HG02981 (cell line): Measurements from ENCODE around the gene SMC5.
"Not testable (repeated sequence)": the region's sequence is repeated elsewhere in the genome, so short reads cannot be mapped to it uniquely, and the experiment has no call there.

ENCODE experiments used
- ATAC-seq: cut with Tn5 transposase; IDR thresholded peaks from one replicate; pipeline ENCODE4 v1.9.1; 2021; ENCODE audit warnings: mild to moderate bottlenecking, moderate library complexity; ENCODE audit not compliant: unreplicated experiment

SMC5 gene

DNA sequence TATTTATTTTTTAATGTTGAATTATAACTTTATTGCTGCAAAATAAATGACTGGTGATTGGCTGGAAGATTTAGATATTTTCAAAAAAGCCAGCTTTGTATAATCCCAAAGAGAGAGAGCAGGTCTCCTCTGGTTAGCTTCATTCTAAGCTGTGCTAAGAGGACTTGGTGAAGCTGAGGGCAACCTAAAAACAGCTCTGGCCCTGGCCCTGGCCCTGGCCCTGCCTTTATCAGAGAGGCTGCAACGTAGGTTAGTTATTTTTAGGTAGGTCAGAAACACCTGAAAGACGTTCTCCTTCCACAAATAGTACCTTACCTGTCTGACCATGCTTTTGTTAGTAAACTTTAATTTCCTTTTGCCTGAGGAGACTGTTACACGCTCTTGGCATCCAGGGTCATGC is 97.0 kb downstream of the SMC5 start:
- no peak for ATAC-seq

- no peak for ATAC-seq
Observed at GRCh38 chr9:70362952-70363351, 104.2 kb downstream of the SMC5 start.

- no peak for ATAC-seq
Observed at GRCh38 chr9:70363760-70364159, 105.0 kb downstream of the SMC5 start.

DNA sequence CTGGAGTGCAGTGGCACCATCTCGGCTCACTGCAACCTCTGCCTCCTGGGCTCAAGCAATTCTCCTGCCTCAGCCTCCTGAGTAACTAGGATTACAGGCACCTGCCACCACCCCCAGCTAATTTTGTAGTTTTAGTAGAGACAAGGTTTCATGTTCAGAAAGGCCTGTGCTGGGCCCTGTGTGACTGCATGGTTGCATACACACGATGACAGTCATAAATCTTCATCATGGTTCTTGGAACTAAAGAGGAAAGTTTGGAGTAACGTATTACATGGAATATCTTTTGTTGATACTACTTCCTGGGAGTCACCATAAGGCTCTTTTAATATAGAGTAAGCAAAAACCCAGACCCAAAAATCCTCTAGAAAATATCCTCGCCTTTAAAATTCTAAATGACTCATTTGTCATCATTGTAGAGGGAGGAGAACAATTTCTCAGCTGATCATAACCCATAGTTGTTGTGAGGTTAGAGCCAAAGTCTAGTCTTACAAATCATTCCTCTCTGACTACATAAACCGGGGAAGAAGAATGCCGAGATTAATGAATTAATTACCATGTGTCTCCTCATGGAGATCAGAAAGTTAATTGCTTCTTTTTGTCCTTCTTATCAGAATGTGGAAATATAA is 108.6 kb downstream of the SMC5 start:
- no peak for ATAC-seq

GRCh38 chr9:70374962-70375618 is 116.3 kb downstream of the SMC5 start:
- ATAC-seq = no peak

DNA sequence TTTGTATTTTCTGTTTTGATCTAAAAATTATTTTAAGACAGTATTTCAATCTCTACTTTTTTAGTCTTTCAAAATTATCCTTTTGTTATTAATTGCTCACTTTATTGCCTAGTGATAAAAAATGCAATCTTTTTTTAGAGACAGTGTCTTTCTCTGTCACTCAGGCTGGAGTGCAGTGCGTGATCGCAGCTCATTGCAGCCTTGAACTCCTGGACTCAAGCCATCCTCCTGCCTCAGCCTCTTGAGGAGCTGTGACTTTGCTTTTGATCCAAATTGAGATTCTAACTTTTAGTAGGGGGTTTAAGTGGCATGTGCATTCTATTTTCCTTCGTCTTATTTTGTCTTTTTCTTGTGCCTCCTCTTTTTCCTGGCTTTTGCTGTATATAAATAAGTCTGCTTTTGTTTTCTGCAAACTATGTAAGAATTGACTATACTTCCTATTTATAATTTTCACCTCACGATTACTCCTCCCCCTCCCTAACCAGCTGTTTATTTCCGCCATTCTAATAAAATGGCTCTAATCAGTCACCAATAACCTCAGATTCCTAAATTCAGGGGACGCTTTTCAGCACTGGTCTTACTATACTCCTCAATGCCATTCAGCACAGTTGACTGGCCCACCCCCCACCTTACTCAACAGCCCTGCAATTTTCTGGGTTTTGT is 123.4 kb downstream of the SMC5 start:
- no peak for ATAC-seq

GRCh38 chr9:70382709-70383605 is 124.2 kb downstream of the SMC5 start:
- ATAC-seq = no peak

DNA sequence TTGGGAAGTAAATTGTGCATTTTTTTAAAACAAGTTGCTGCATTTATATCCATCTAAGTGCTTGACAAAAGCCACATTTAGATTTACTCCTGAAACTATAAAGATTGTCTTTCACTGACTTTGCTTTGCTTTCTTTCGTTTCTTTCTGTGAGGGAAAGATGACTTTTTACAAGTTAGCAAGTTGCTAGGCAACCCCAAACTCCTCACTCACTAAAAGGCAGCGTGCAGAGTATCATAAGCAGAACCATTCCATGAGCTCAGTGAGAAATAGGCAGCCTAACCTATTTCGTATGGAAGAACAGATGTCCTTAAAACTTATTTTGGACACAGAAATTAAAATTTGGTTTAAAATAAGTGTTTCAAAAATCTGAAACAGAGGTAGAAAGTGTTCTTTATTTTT is 126.6 kb downstream of the SMC5 start:
- ATAC-seq = no peak

DNA sequence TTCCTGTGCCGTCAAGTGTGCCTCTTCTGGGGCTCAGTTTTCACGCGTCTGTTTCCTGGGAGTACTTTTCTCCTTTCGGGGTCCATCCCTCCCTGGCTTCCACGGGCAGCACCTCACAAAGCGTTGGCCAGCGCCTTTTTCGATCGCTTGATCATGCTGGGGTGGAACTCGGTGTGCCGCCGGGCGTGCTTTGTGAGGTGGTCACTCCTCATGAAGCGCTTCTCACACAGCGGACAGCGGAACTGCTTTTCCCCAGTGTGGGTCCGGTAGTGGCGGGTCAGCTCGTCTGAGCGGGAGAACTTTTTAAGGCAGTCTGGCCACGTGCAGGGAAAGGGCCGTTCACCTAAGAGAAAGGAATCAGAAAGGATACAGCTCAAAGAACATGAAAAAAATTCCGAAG is 128.9 kb downstream of the SMC5 start:
- ATAC-seq = no peak

DNA sequence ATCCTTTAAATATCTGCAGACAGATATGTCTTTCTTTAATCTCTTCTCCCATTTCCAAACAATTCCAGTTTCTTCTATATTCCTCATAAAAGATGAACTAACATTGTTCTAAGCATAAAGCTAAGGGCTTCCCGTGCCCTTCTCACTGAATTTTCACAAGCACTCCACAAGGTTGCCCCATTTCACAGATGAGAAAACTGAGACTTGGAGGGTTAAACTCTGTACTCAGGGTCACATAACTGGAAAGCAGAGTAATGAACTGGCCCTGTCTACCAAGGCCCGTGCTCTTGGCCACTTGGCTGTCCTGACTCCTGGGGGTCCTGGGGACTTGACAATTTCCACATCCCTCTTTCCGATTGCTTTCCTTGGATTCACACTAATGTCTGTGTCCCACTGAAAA is 130.4 kb downstream of the SMC5 start:
- no peak for ATAC-seq

- no peak for ATAC-seq
Observed at GRCh38 chr9:70389621-70390266, 131.0 kb downstream of the SMC5 start.

GRCh38 chr9:70390933-70391341 is 132.2 kb downstream of the SMC5 start:
- no peak for ATAC-seq

DNA sequence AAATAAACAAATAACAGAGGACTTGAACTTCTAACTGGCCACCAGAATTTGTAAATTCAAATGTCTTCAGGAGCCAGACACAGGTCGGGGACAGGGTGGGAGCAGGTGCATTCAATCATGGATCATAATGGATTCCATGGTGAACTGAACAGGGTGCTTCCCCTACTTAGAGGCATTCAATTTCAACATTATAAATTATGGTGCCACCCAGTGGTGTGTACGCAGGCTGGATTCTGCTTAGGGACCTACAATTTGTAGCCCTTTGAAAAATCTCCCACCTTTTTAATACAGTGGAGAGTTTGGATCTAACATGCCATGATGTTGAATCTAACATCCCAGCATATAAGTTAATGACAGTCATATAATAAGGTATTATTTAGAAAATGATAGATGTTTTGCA is 133.4 kb downstream of the SMC5 start:
- no peak for ATAC-seq

GRCh38 chr9:70392850-70393249 is 134.1 kb downstream of the SMC5 start:
- ATAC-seq = no peak

DNA sequence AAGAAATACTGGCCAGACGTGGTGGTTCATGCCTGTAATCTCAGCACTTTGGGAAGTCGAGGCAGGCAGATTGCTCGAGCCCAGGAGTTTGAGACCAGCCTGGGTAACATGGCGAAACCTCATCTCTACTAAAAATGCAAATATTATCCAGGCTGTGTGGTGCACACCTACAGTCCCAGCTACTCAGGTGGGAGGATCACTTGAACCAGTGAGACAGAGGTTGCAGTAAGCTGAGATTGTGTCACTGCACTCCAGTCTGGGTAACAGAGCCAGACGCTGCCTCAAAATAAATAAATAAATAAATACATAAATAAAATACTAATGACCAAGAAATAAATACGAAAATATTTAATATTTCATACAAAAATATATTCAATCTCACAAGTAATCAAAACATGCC is 136.9 kb downstream of the SMC5 start:
- no peak for ATAC-seq

DNA sequence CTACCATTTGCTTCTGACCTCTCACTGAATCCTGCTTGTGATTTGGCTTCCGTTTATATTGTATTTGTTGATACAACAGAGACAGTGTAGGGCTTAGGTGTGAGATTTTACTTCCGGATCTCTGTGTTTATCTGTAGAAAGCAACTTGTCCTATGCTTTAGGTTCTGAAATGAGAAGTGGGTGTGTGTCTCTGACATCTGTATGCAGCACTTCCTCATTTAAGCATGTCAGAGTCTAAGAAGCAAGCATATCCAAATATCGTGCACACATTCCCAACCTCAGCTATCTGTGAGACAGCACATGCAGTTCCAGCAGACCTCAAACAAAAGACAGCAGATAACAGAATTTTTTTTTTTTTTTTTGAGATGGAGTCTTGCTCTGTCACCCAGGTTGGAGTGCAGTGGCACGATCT is 139.4 kb downstream of the SMC5 start:
- ATAC-seq = peak; percentile 97

- no peak for ATAC-seq
Observed at GRCh38 chr9:70399141-70399540, 140.4 kb downstream of the SMC5 start.

DNA sequence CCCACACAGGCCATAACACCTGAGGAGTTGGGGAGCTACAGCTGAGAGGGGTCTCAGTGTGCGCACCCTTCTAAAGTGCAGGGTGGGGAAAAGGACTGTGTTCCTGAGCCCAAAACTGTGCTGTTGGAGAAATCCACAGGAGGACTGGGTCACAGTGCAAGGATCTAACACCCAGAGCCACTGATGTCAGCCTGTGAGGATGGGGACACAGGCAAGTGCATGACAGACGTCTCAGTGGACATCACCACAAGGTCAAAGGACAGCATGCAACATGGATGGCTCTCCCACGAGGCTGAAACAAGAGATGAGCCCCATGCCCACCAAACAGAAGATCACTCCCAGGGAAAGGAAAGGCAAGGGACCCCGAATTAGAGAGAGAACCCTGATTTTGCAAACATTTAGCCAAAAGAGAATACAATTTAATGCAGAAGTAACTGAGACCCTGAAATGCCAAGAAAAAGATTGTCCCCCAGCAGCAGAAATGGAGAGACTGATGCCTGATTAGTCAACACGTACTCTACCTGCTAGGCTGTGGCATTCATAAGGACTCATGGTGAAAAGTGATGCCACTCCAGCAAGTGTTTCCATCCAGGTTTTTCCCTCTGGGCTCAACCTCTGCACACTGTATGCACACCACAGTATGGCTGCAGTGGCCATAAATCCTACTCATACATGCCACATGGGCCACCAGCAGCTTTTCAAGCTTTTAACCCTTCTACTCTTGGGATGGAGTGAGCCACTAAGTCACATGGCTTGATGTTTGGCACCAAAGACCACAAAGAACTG is 141.5 kb downstream of the SMC5 start:
- no peak for ATAC-seq

- not testable (repeated sequence) for ATAC-seq
Observed at GRCh38 chr9:70401241-70401640, 142.5 kb downstream of the SMC5 start.

DNA sequence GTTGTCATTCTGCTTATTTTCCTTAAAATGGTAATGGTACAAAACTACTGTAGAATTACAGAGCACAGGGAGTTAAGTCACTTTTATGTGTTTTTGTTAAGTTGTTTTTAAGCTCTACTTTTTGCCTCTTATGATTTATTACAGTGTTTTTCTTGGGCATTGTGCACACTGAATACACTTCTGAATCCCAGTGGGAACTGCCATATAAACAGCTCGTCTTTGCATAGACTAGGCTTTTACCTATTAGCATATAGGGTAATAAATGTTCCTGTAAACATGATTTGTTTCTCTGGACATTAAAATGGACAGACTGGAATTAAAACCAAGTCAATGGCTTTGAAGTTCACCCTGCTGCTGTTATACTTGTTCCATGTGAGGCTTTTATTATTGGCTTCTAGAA is 143.4 kb downstream of the SMC5 start:
- ATAC-seq = no peak
